GM12874 (cell line): Measurements from ENCODE around the gene CCDC178.

Experiments
- TF ChIP-seq, protein P1 (sequence below): IDR thresholded peaks from 2 replicates; pipeline ENCODE4 v1.5.1; 2011; ENCODE audit warnings: low read depth, mild to moderate bottlenecking, control low read depth, low read length, moderate library complexity; ENCODE audit not compliant: insufficient read depth

CCDC178 gene

DNA sequence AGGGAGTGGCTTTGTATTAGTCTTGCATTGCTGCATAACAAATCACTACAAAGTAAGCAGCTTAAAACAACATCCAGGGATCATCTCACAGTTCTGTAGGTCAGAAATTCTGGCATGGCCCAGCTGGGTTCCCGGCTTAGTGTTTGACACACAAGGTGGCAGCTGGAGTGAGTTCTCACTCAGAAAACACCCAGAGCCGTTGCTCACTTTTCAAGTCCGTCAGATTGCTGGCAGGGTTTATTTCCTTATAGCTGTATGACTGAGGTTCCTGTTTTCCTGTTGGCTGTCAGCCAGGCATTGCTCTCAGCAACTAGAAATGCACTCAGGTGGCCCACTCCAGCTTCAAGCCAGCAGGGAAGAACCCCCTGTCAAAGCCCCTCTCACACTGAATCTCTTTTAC, 324.1 kb downstream of the CCDC178 start:
- TF ChIP-seq, protein P1, sequence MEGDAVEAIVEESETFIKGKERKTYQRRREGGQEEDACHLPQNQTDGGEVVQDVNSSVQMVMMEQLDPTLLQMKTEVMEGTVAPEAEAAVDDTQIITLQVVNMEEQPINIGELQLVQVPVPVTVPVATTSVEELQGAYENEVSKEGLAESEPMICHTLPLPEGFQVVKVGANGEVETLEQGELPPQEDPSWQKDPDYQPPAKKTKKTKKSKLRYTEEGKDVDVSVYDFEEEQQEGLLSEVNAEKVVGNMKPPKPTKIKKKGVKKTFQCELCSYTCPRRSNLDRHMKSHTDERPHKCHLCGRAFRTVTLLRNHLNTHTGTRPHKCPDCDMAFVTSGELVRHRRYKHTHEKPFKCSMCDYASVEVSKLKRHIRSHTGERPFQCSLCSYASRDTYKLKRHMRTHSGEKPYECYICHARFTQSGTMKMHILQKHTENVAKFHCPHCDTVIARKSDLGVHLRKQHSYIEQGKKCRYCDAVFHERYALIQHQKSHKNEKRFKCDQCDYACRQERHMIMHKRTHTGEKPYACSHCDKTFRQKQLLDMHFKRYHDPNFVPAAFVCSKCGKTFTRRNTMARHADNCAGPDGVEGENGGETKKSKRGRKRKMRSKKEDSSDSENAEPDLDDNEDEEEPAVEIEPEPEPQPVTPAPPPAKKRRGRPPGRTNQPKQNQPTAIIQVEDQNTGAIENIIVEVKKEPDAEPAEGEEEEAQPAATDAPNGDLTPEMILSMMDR = no peak

DNA sequence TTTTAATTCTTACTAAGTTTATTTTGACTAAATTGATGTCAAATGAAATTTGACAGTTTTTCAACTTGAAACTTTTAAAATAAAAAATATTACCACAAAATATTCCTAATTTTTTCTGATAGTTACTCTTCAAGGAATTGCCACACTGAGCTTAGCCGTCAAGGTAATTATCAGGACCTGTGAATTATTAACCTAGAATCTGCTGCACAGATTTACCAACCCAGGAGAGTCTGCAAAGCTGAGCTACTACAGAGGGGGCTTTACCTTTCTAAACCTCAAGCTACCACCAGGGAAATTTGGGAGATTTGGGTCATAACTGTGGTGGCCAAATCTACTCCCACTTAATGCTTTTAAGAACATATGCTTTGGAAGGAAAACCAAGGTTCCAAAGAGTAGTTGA, 324.6 kb downstream of the CCDC178 start:
- TF ChIP-seq, protein P1 = no peak

DNA sequence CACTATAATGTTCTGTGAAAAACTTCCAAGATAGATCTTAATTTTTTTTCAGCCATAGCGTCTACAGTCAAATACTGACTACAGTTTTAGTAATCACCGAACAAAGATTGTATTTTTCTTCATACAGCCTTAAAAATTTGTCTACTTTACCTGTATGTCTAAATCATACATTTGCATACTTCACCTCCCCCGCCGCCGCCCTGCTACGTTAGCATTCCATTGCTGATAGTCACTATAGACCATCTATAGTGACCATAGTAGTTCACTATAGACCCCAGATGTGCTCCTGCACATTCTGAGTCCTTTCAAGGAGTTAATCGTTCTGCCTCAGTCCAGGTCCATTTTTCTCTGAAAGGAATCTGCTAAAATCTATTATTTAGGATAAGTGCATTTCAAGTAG, 325.0 kb downstream of the CCDC178 start:
- TF ChIP-seq, protein P1 = no peak

DNA sequence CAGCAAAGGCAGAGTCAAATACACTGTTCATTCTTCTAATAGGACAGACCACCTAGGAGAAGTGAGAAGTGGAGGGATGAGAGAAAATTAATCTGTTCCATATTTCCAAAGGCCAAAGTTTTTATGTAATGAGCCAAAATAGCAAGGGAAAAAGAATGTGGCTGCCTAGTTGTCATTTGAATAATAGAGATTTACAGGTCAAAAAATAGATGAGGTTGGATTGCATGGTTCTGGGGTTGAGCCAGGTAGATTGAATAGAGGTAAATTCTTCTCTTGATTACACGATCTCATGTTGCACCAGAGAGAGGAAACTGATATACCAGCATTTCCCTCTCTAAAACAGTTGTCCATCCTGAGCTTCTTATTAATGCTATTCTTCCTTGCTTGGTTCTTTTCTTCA, 325.8 kb downstream of the CCDC178 start:
- TF ChIP-seq, protein P1 = no peak

DNA sequence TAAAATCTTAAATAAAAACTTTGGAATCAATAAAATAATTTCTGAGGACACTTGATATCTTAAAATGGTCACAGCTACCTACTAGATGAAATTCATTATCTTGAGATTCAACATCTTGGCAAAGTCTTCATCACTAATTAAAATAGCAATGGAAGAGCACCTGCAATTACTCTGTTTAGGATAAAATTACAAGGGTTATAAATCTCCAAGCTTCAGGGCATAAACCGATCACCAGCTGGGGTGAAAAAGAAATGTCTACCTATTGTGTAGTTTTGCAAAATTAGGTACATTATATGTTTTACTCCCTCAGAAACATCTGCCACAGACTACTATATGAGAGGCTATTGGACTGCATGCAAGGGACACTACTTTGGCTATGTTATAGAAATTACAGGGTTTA, 327.1 kb downstream of the CCDC178 start:
- TF ChIP-seq, protein P1 = no peak

DNA sequence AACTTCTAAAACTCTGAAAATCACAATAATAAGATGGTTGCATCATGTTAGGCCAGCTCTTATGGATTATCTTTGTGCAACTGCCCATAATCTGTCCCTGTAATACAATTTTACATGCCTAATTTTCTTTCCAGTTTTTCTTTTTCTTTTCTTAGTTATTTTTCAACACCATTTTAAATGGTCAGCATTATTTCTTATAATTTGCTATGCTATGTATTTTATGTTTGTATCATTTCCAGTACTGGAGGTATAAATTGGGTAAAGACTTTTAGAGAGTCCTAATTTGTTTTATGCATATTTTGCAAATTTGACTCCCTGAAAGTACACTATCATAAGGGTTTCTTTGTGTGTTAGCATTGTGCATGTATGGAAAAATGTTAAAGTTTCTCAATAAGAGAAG, 333.0 kb downstream of the CCDC178 start:
- TF ChIP-seq, protein P1 = no peak

DNA sequence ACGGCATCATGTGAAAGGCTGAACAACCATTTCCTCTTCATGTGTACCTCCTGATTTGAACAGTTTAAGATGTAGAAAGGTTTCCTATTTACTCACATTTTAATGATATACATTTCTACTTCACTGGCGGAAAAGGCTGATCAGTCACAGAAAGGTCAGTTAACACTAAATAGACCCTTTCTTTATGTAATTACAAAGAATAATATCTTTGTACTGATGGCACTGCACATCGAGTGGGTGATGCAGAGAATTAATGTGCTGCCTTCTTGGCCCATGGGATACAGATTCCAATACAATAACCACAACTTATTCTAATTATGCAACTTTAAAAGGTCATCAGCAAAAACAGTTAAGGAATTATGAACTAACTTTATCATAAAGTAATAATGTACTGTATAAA, 339.2 kb downstream of the CCDC178 start:
- TF ChIP-seq, protein P1 = no peak

DNA sequence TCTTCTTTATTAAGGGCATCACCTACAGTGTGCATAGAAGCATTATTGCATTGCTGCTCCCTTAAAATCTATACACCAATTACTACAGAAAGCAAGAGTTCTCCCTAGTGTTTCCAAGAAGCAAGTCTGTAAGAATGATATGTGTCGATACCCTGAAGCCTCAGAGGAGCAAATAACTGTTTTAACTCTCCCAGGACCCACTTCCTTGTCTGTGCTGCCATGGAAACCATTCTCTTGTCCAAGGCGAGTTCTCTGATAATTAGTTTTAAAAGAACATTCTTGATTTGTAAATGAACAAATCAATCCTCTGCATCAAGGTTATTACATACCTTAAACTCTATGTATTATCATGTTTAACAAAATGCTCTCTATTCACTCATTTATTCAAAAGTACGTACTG, 340.9 kb downstream of the CCDC178 start:
- TF ChIP-seq, protein P1 = no peak
